IMR-90 (cell line): Measurements from ENCODE around the gene C1QTNF12. TPM values are rescaled to one million over a fixed set of nuclear protein-coding genes. Genes with fewer than 3 reads are reported as not detected.
A peak's percentile ranks its signal among the peaks of the same experiment; 100 is the strongest.

Experiments
- ATAC-seq: fragments of 200-7000 bp; cut with Tn5 transposase; 2 replicates; pipeline ENCODE4 v1.9.1; 2020; ENCODE audit warnings: low read depth, mild to moderate bottlenecking, moderate library complexity
- BruUV-seq: library from RNA; stranded (reverse); fragments of 400-500 nt; replicated peaks from 2 replicates; lab custom pipeline; 2021; lab: Mats Ljungman, UMichigan
- CTCF ChIA-PET: fragments of 300-600 bp; formaldehyde crosslinking; extraction: SDS; loops from one replicate; lab custom pipeline; 2021; ENCODE audit warnings: antibody characterized with exemption; lab: Yijun Ruan, JAX
- POLR2A ChIA-PET: fragments of 300-600 bp; sonication (Branson Sonifier 250); formaldehyde crosslinking; loops from one replicate; lab custom pipeline; 2022; ENCODE audit warnings: antibody characterized with exemption; ENCODE audit not compliant: unreplicated experiment; lab: Charles Lee
- DNase-seq: peaks from one replicate; pipeline ENCODE4 v3.0.0; 2013
- H2AFZ ChIP-seq: replicated peaks from 2 replicates; pipeline ENCODE3; 2013; ENCODE audit warnings: low read length, mild to moderate bottlenecking; ENCODE audit not compliant: poor library complexity
- H2AK5ac ChIP-seq: 2 replicates; pipeline ENCODE4 v1.6.1; 2013; ENCODE audit warnings: low read depth, low read length, inconsistent platforms
- H2AK9ac ChIP-seq: replicated peaks from 2 replicates; pipeline ENCODE3; 2013; ENCODE audit warnings: mild to moderate bottlenecking, low read depth, low read length, moderate library complexity; ENCODE audit not compliant: poor library complexity
- H2BK120ac ChIP-seq: 2 replicates; pipeline ENCODE4 v1.6.1; 2013; ENCODE audit warnings: low read depth, low read length, inconsistent platforms
- H2BK15ac ChIP-seq: 3 replicates; pipeline ENCODE4 v1.6.1; 2013; ENCODE audit warnings: low read depth, low read length, inconsistent platforms
- H2BK20ac ChIP-seq: 2 replicates; pipeline ENCODE4 v1.6.1; 2013; ENCODE audit warnings: low read depth, mild to moderate bottlenecking, inconsistent platforms, low read length, moderate library complexity
- H2BK5ac ChIP-seq: 2 replicates; pipeline ENCODE4 v1.6.1; 2013; ENCODE audit warnings: mild to moderate bottlenecking, low read depth, low read length, inconsistent platforms; ENCODE audit not compliant: poor library complexity, severe bottlenecking
- H3K14ac ChIP-seq: replicated peaks from 2 replicates; pipeline ENCODE4 v1.6.1; 2013; ENCODE audit warnings: low read depth, low read length, inconsistent platforms
- H3K18ac ChIP-seq: 2 replicates; pipeline ENCODE4 v1.6.1; 2013; ENCODE audit warnings: low read depth, low read length, control low read depth
- H3K23ac ChIP-seq: 2 replicates; pipeline ENCODE4 v1.6.1; 2013; ENCODE audit warnings: low read depth, low read length, inconsistent platforms
- H3K27ac ChIP-seq: 2 replicates; pipeline ENCODE4 v1.5.1; 2013; ENCODE audit warnings: mild to moderate bottlenecking, control low read depth, low read length; ENCODE audit not compliant: insufficient read depth
- H3K27me3 ChIP-seq: 2 replicates; pipeline ENCODE4 v1.6.1; 2013; ENCODE audit warnings: low read length; ENCODE audit not compliant: control insufficient read depth, insufficient read depth
- H3K36me3 ChIP-seq: 2 replicates; pipeline ENCODE4 v1.6.1; 2013; ENCODE audit warnings: low read length, mixed read lengths; ENCODE audit not compliant: control insufficient read depth, insufficient read depth
- H3K4ac ChIP-seq: 2 replicates; pipeline ENCODE4 v1.6.1; 2013; ENCODE audit warnings: low read depth, low read length, inconsistent platforms
- H3K4me1 ChIP-seq: 2 replicates; pipeline ENCODE4 v1.6.1; 2013; ENCODE audit warnings: low read length, mixed read lengths; ENCODE audit not compliant: control insufficient read depth, insufficient read depth
- H3K4me2 ChIP-seq: 2 replicates; pipeline ENCODE4 v1.6.1; 2013; ENCODE audit warnings: low read depth, mild to moderate bottlenecking, control low read depth, low read length, moderate library complexity
- H3K4me3 ChIP-seq: 2 replicates; pipeline ENCODE4 v1.5.1; 2013; ENCODE audit warnings: low read depth, mild to moderate bottlenecking, control low read depth, low read length, moderate library complexity; ENCODE audit not compliant: insufficient read depth
- H3K56ac ChIP-seq: 2 replicates; pipeline ENCODE4 v1.6.1; 2013; ENCODE audit warnings: low read length, inconsistent platforms; ENCODE audit not compliant: insufficient read depth; ENCODE audit errors: extremely low read depth
- H3K79me1 ChIP-seq, 2 experiments: 2 replicates each; pipeline ENCODE4 v1.6.1; 2013; ENCODE audit warnings: low read length in 2 of 2, inconsistent platforms in 1 of 2, low read depth in 1 of 2
- H3K9ac ChIP-seq: 2 replicates; pipeline ENCODE4 v1.6.1; 2013; ENCODE audit warnings: low read depth, low read length, control low read depth
- H3K9me1 ChIP-seq: 2 replicates; pipeline ENCODE4 v1.6.1; 2013; ENCODE audit warnings: low read length, inconsistent platforms; ENCODE audit not compliant: insufficient read depth
- H3K9me3 ChIP-seq: 2 replicates; pipeline ENCODE4 v1.6.1; 2013; ENCODE audit warnings: low read length; ENCODE audit not compliant: control insufficient read depth, insufficient read depth
- H4K20me1 ChIP-seq: 2 replicates; pipeline ENCODE4 v1.6.1; 2013; ENCODE audit warnings: low read length, inconsistent platforms; ENCODE audit not compliant: insufficient read depth
- H4K5ac ChIP-seq: 2 replicates; pipeline ENCODE4 v1.6.1; 2013; ENCODE audit warnings: mild to moderate bottlenecking, low read depth, low read length, control low read depth
- H4K8ac ChIP-seq, 2 experiments: 2 replicates each; pipeline ENCODE4 v1.6.1; 2013; ENCODE audit warnings: low read depth in 2 of 2, low read length in 2 of 2, control low read depth in 1 of 2, inconsistent platforms in 1 of 2
- H4K91ac ChIP-seq: 2 replicates; pipeline ENCODE4 v1.6.1; 2013; ENCODE audit warnings: low read depth, low read length, inconsistent platforms; ENCODE audit not compliant: insufficient read depth
- CEBPB ChIP-seq: IDR thresholded peaks from 2 replicates; pipeline ENCODE4 v1.6.1; 2012; ENCODE audit warnings: low read depth, low read length, improper control_type of control experiment
- CHD1 ChIP-seq: IDR thresholded peaks from 2 replicates; pipeline ENCODE4 v1.6.1; 2012; ENCODE audit warnings: low read depth, low read length, improper control_type of control experiment
- FOS ChIP-seq: fragments of 150-350 bp; IDR thresholded peaks from 2 replicates; pipeline ENCODE4 v1.6.1; 2016; ENCODE audit warnings: low read depth, low read length
- MAZ ChIP-seq: IDR thresholded peaks from 2 replicates; pipeline ENCODE4 v1.6.1; 2012; ENCODE audit warnings: low read depth, mild to moderate bottlenecking, low read length, improper control_type of control experiment, moderate library complexity, borderline replicate concordance
- MXI1 ChIP-seq: IDR thresholded peaks from 2 replicates; pipeline ENCODE4 v1.6.1; 2012; ENCODE audit warnings: low read depth, mild to moderate bottlenecking, low read length, moderate library complexity, borderline replicate concordance
- NFE2L2 ChIP-seq: fragments of 150-350 bp; IDR thresholded peaks from 2 replicates; pipeline ENCODE4 v1.6.1; 2016; ENCODE audit warnings: low read depth, mild to moderate bottlenecking, low read length
- POLR2A ChIP-seq: IDR thresholded peaks from 2 replicates; pipeline ENCODE4 v1.6.1; 2012; ENCODE audit warnings: mild to moderate bottlenecking, low read depth, low read length
- RFX5 ChIP-seq: IDR thresholded peaks from 2 replicates; pipeline ENCODE4 v1.8.0; 2012; ENCODE audit warnings: low read depth, mild to moderate bottlenecking, low read length, moderate library complexity
- SMC3 ChIP-seq: fragments of 150-350 bp; IDR thresholded peaks from 2 replicates; pipeline ENCODE4 v1.6.1; 2016; ENCODE audit warnings: low read depth, mild to moderate bottlenecking, antibody characterized with exemption, low read length, moderate library complexity
- WGBS, 2 experiments: methylation state at CpG; one replicate each; pipeline versions ENCODE4 v1.1.5 to v1.1.7; 2013; ENCODE audit warnings: missing lambda C conversion rate in 2 of 2; ENCODE audit not compliant: insufficient read length in 1 of 2; ENCODE audit errors: extremely low coverage in 2 of 2; 5-methylcytosine and 5-hydroxymethylcytosine counted together
- dilution Hi-C: fragments of 300-500 bp; cut with HindIII; formaldehyde crosslinking; loops from one replicate; pipeline ENCODE4 v1.14.3; 2018; ENCODE audit warnings: low sequenced_read_pairs; ENCODE audit not compliant: unreplicated experiment
- in situ Hi-C: fragments of 300-500 bp; cut with MboI; formaldehyde crosslinking; loops from 3 replicates; pipeline ENCODE4 v1.14.3; 2019; ENCODE audit warnings: low sequenced_read_pairs, inconsistent platforms, mixed read lengths
- intact Hi-C: fragments of 100-400 bp; cut with micrococcal nuclease; formaldehyde crosslinking; loops from 2 replicates; pipeline ENCODE4 v1.10.0; 2022
- polyA plus RNA-seq, 3 experiments: library from polyadenylated mRNA; depleted of rRNA; stranded (reverse); fragments of >200 nt; gene quantifications; 2 replicates each; pipeline ENCODE4 v1.2.3, GENCODE V29; 2012; ENCODE audit warnings: low replicate concordance in 1 of 3
- total RNA-seq: library from RNA; depleted of rRNA; stranded (reverse); fragments of >200 nt; gene quantifications from 2 replicates; pipeline ENCODE4 v1.2.3, GENCODE V29; 2012

The C1QTNF12 gene
- total and polyA plus RNA-seq, 2 of the 4 experiments (the other 2 are of a cell fraction) = 0.36 to 1.1 TPM

- BruUV-seq = no TSS peak
- CTCF ChIA-PET = no interaction called here
- in situ Hi-C loops (no loop called here), dilution Hi-C loops (no loop called here), intact Hi-C loops (no loop called here)
- Histone ChIP-seq H2BK5ac (no peak overlapping the region), H3K9me1 (no peaks in the 10 kb centered on the region; the same call in 1 of the 2 replicates), H2AK5ac (no peak overlapping the region), H2BK20ac (no peak overlapping the region), H2AK9ac (peak overlapping the region; percentile 37), H4K5ac (no peak overlapping the region), H3K36me3 (peaks cover 43% of the 10 kb centered on the region), H3K56ac (no peak overlapping the region), H2BK15ac (no peak overlapping the region), H3K27me3 (no peaks in the 10 kb centered on the region), H3K9me3 (no peaks in the 10 kb centered on the region), H3K18ac (no peak overlapping the region), H3K27ac (no peak overlapping the region), H4K20me1 (peaks cover 13% of the 10 kb centered on the region), H3K4me1 (no peaks in the 10 kb centered on the region), H3K79me1 (peaks cover 4 to 9% of the 10 kb centered on the region in 2 experiments; a peak in 2 of 4 replicates), H3K9ac (no peak overlapping the region), H3K14ac (no peak overlapping the region), H4K91ac (no peak overlapping the region), H2AFZ (no peak overlapping the region), H3K4me2 (no peak overlapping the region), H2BK120ac (no peak overlapping the region), H4K8ac (no peak overlapping the region), H3K23ac (no peak overlapping the region), H3K4me3 (no peak overlapping the region), H3K4ac (no peak overlapping the region)
- POLR2A ChIA-PET = no interaction called here
- DNase-seq (no peak), ATAC-seq (no peak; the same call in 1 of the 2 replicates)
- whole genome bisulfite sequencing, 2 experiments = 98% methylated on average over 8 of the region's 21 CpGs; no CpG with 5 or more reads in 1 of the 2 experiments
- TF ChIP-seq RFX5 = no peak
- TF ChIP-seq SMC3 = no peak
- TF ChIP-seq MAZ = no peak
- TF ChIP-seq FOS = no peak
- no peak for TF ChIP-seq NFE2L2
- no peak for TF ChIP-seq MXI1
- no peak for TF ChIP-seq POLR2A
- TF ChIP-seq CHD1 = no peak
- no peak for TF ChIP-seq CEBPB
Observed at GRCh38 chr1:1215881-1216605, 30.5 kb downstream of the C1QTNF12 start.
